Measurements from ENCODE around the gene SPCS1. TPM values are rescaled to one million over a fixed set of nuclear protein-coding genes. Genes with fewer than 3 reads are reported as not detected.

SPCS1 gene
- total RNA-seq, 2 donors from 2014 or later: 33.0 to 59.9 TPM

GRCh38 chr3:52742418-52743041 is 36.6 kb downstream of the SPCS1 start:
- no peaks in the 10 kb centered on the region for H3K27me3 ChIP-seq
- intact Hi-C loops (cut with DNase I): loop anchor here (10.0 kb wide), 1 partner anchor 332 kb away; no protein-coding TSS in a partner anchor
- H3K4me3 ChIP-seq: no peak overlapping the region
- WGBS, 2 donors: 71 to 90% methylated on average over 3 of the region's 3 CpGs
- no peak overlapping the region for H3K27ac ChIP-seq
- peaks cover 5 to 22% of the 10 kb centered on the region in 2 donors for H3K36me3 ChIP-seq (replicated peaks in 1 of 2; ENCODE audit: insufficient read depth in 1 of 2, low read depth in 2 of 2)
- no peaks in the 10 kb centered on the region for H3K9me3 ChIP-seq
- DNase-seq: no peak
- H3K4me1 ChIP-seq: no peaks in the 10 kb centered on the region
- TF ChIP-seq CTCF (IDR thresholded peaks at IDR 0.05) (peak in 6 of 7 experiments; percentile 26 to 63 (median 47)), POLR2A (IDR thresholded peaks at IDR 0.05) (no peak)
- no peak for ATAC-seq

- WGBS, 2 donors: 39 to 49% methylated on average over 5 of the region's 5 CpGs
- H3K27ac ChIP-seq: peak overlapping the region in 1 of 4 donors; percentile 13
These were observed 37.2 kb downstream of the SPCS1 start for GRCh38 chr3:52743152-52743551.

GRCh38 chr3:52743721-52744120 is 37.8 kb downstream of the SPCS1 start:
- intact Hi-C loops (cut with DNase I): loop anchor here (10.0 kb wide), 1 partner anchor 331 kb away; no protein-coding TSS in a partner anchor
- peaks cover 5 to 25% of the 10 kb centered on the region in 2 donors for H3K36me3 ChIP-seq (replicated peaks in 1 of 2; ENCODE audit: insufficient read depth in 1 of 2, low read depth in 2 of 2)

More at GRCh38 chr3:52743152-52743551, 37.2 kb downstream of the SPCS1 start:
- Histone ChIP-seq H3K27me3 (no peaks in the 10 kb centered on the region), H3K4me1 (no peaks in the 10 kb centered on the region), H3K36me3 (replicated peaks in 1 of 2; ENCODE audit: insufficient read depth in 1 of 2, low read depth in 2 of 2) (peaks cover 5 to 22% of the 10 kb centered on the region in 2 donors), H3K4me3 (no peak overlapping the region), H3K9me3 (no peaks in the 10 kb centered on the region)
- ATAC-seq: no peak
- TF ChIP-seq CTCF (IDR thresholded peaks at IDR 0.05): no peak
- TF ChIP-seq POLR2A (IDR thresholded peaks at IDR 0.05): no peak
- DNase-seq: peak in 3 of 4 donors; percentile 16 to 22 (median 18)
- intact Hi-C loops (cut with DNase I): loop anchor here (10.0 kb wide), 1 partner anchor 332 kb away; no protein-coding TSS in a partner anchor

GRCh38 chr3:52752045-52752660 is 46.2 kb downstream of the SPCS1 start:
- no peaks in the 10 kb centered on the region for H3K27me3 ChIP-seq
- WGBS, 2 donors: 77 to 87% methylated on average over 3 of the region's 3 CpGs
- ATAC-seq (no peak), DNase-seq (no peak)
- no peak overlapping the region for H3K27ac ChIP-seq
- H3K4me1 ChIP-seq: no peaks in the 10 kb centered on the region
- intact Hi-C loops (cut with DNase I): no loop called here
- H3K36me3 ChIP-seq (replicated peaks in 1 of 2; ENCODE audit: insufficient read depth in 1 of 2, low read depth in 2 of 2): peaks cover 0 to 15% of the 10 kb centered on the region in 2 donors
- H3K4me3 ChIP-seq: no peak overlapping the region
- no peak for TF ChIP-seq CTCF (IDR thresholded peaks at IDR 0.05)
- TF ChIP-seq POLR2A (IDR thresholded peaks at IDR 0.05): no peak
- no peaks in the 10 kb centered on the region for H3K9me3 ChIP-seq

More at GRCh38 chr3:52743721-52744120, 37.8 kb downstream of the SPCS1 start:
- TF ChIP-seq CTCF (IDR thresholded peaks at IDR 0.05) (no peak), POLR2A (IDR thresholded peaks at IDR 0.05) (no peak)
- WGBS, 2 donors: 62 to 76% methylated on average over 2 of the region's 2 CpGs
- Histone ChIP-seq H3K4me3 (no peak overlapping the region), H3K4me1 (no peaks in the 10 kb centered on the region), H3K27me3 (no peaks in the 10 kb centered on the region), H3K27ac (peak overlapping the region in 1 of 4 donors; percentile 13), H3K9me3 (no peaks in the 10 kb centered on the region)
- DNase-seq (no peak), ATAC-seq (no peak)
